ENCODE results near the gene ZC3H18. TPM values are rescaled to one million over a fixed set of nuclear protein-coding genes. Genes with fewer than 3 reads are reported as not detected.

The ZC3H18 gene
- total and polyA plus RNA-seq, 2 of the 4 experiments (the other 2 are of a cell fraction) = 3.4 to 21.3 TPM

GRCh38 chr16:88558457-88559442 lies 11.5 kb upstream of the ZC3H18 start:
- no peak overlapping the region; the same call in 1 of the 2 replicates for H2AK5ac ChIP-seq (ENCODE audit: low read depth, low read length)
- no peak overlapping the region for H4K91ac ChIP-seq (ENCODE audit: insufficient read depth, low read depth, low read length)
- dilution Hi-C loops (cut with HindIII; ENCODE audit: low sequenced_read_pairs, unreplicated experiment) = no loop called here
- 72% methylated on average over 5 of the region's 45 CpGs; no CpG with 5 or more reads in 1 of the 2 experiments for WGBS, 2 experiments (ENCODE audit: extremely low coverage in 2 of 2, insufficient read length in 1 of 2)
- H4K20me1 ChIP-seq (ENCODE audit: insufficient read depth, low read length) = no peaks in the 10 kb centered on the region
- H3K79me1 ChIP-seq (ENCODE audit: low read depth in 1 of 2, low read length in 2 of 2) = no peaks in the 10 kb centered on the region
- DNase-seq = peak; percentile 43
- H2BK15ac ChIP-seq (ENCODE audit: low read depth, low read length) = no peak overlapping the region
- ChIA-PET POLR2A (ENCODE audit: unreplicated experiment) (no interaction called here), CTCF (interaction anchor here (0.6 kb wide), 1 partner anchor 557 kb away, joined by 3 read pairs; no protein-coding TSS in a partner anchor)
- H3K9me3 ChIP-seq (ENCODE audit: control insufficient read depth, insufficient read depth, low read length) = peaks cover 3% of the 10 kb centered on the region; the same call in 1 of the 2 replicates
- H4K5ac ChIP-seq (ENCODE audit: low read depth, low read length) = no peak overlapping the region
- no peak overlapping the region for H3K4ac ChIP-seq (ENCODE audit: low read depth, low read length)
- H3K18ac ChIP-seq (ENCODE audit: low read depth, low read length) = no peak overlapping the region
- H3K27me3 ChIP-seq (ENCODE audit: control insufficient read depth, insufficient read depth, low read length) = peaks cover 29% of the 10 kb centered on the region
- peak overlapping the region; percentile 37 for H2AK9ac ChIP-seq (replicated peaks; ENCODE audit: low read depth, low read length, poor library complexity)
- ATAC-seq (ENCODE audit: low read depth) = peak; percentile 53
- no peak overlapping the region for H3K23ac ChIP-seq (ENCODE audit: low read depth, low read length)
- H3K4me2 ChIP-seq (ENCODE audit: low read depth, low read length) = no peak overlapping the region; the same call in 1 of the 2 replicates
- no peak overlapping the region for H3K14ac ChIP-seq (replicated peaks; ENCODE audit: low read depth, low read length)
- H3K36me3 ChIP-seq (ENCODE audit: control insufficient read depth, insufficient read depth, low read length) = no peaks in the 10 kb centered on the region
- in situ Hi-C loops (cut with MboI; ENCODE audit: low sequenced_read_pairs) = no loop called here
- 0 out of 2 replicates have a peak, but pooled peaks cover 2% of the 10 kb centered on the region for H3K9me1 ChIP-seq (ENCODE audit: insufficient read depth, low read length)
- H3K9ac ChIP-seq (ENCODE audit: low read depth, low read length) = no peak overlapping the region
- no peak overlapping the region for H3K56ac ChIP-seq (ENCODE audit: extremely low read depth, insufficient read depth, low read length)
- no peak overlapping the region for H2BK20ac ChIP-seq (ENCODE audit: low read depth, low read length)
- H3K4me1 ChIP-seq (ENCODE audit: control insufficient read depth, insufficient read depth, low read length) = no peaks in the 10 kb centered on the region; the same call in 1 of the 2 replicates
- no peak overlapping the region for H2BK5ac ChIP-seq (ENCODE audit: low read depth, low read length, poor library complexity, severe bottlenecking)
- no peak overlapping the region for H3K27ac ChIP-seq (ENCODE audit: insufficient read depth, low read length)
- BruUV-seq (replicated peaks) = no TSS peak
- no peak overlapping the region for H4K8ac ChIP-seq (ENCODE audit: low read depth in 2 of 2, low read length in 2 of 2)
- H2BK120ac ChIP-seq (ENCODE audit: low read depth, low read length) = no peak overlapping the region
- H3K4me3 ChIP-seq (ENCODE audit: insufficient read depth, low read depth, low read length) = no peak overlapping the region
- intact Hi-C loops (cut with micrococcal nuclease) = no loop called here
- no peak overlapping the region for H2AFZ ChIP-seq (replicated peaks; ENCODE audit: low read length, poor library complexity)
- TF ChIP-seq ELK1 (IDR thresholded peaks at IDR 0.05; ENCODE audit: borderline replicate concordance, low read depth, low read length) (no peak), RCOR1 (IDR thresholded peaks at IDR 0.05; ENCODE audit: insufficient replicate concordance, low read length) (no peak), CTCF (conservative IDR thresholded peaks at IDR 0.05; ENCODE audit: low read depth, low read length) (peak; percentile 47), RAD21 (IDR thresholded peaks at IDR 0.05; ENCODE audit: low read length) (peak; percentile 23), MAZ (IDR thresholded peaks at IDR 0.05; ENCODE audit: borderline replicate concordance, low read depth, low read length) (no peak)
